ENCODE results near the gene NCOR2. TPM values are rescaled to one million over a fixed set of nuclear protein-coding genes. Genes with fewer than 3 reads are reported as not detected.
A peak's percentile ranks its signal among the peaks of the same experiment; 100 is the strongest.

Gene NCOR2
- total and polyA plus RNA-seq, 2 of the 4 experiments (the other 2 are of a cell fraction), result 12.9 to 40.8 TPM

GRCh38 chr12:124613151-124613585 lies 45.8 kb upstream of the NCOR2 start:
- DNase-seq, result peak; percentile 36
- no peak overlapping the region for H2BK20ac ChIP-seq (ENCODE audit: low read depth, low read length)
- H4K20me1 ChIP-seq (ENCODE audit: insufficient read depth, low read length), result no peaks in the 10 kb centered on the region
- H2BK15ac ChIP-seq (ENCODE audit: low read depth, low read length), result no peak overlapping the region
- no peaks in the 10 kb centered on the region for H3K79me1 ChIP-seq (ENCODE audit: low read depth in 1 of 2, low read length in 2 of 2)
- ChIA-PET POLR2A (ENCODE audit: unreplicated experiment) (no interaction called here), CTCF (no interaction called here)
- WGBS, 2 experiments (ENCODE audit: extremely low coverage in 2 of 2, insufficient read length in 1 of 2), result no CpG with 5 or more reads among the region's 3 CpGs
- no peak overlapping the region for H2BK120ac ChIP-seq (ENCODE audit: low read depth, low read length)
- no peak overlapping the region for H4K91ac ChIP-seq (ENCODE audit: insufficient read depth, low read depth, low read length)
- peaks cover 28% of the 10 kb centered on the region for H3K27me3 ChIP-seq (ENCODE audit: control insufficient read depth, insufficient read depth, low read length)
- H3K4me2 ChIP-seq (ENCODE audit: low read depth, low read length), result no peak overlapping the region
- ATAC-seq (ENCODE audit: low read depth), result no peak
- H2AK5ac ChIP-seq (ENCODE audit: low read depth, low read length), result no peak overlapping the region
- no peak overlapping the region for H4K5ac ChIP-seq (ENCODE audit: low read depth, low read length)
- H4K8ac ChIP-seq (ENCODE audit: low read depth in 2 of 2, low read length in 2 of 2), result no peak overlapping the region
- no peak overlapping the region for H3K23ac ChIP-seq (ENCODE audit: low read depth, low read length)
- H3K9me1 ChIP-seq (ENCODE audit: insufficient read depth, low read length), result 0 out of 2 replicates have a peak, but pooled peaks cover 3% of the 10 kb centered on the region
- no peak overlapping the region for H2AFZ ChIP-seq (replicated peaks; ENCODE audit: low read length, poor library complexity)
- no peak overlapping the region for H3K9ac ChIP-seq (ENCODE audit: low read depth, low read length)
- no peak for TF ChIP-seq RAD21 (IDR thresholded peaks at IDR 0.05; ENCODE audit: low read length)
- BruUV-seq (replicated peaks), result no TSS peak
- H3K56ac ChIP-seq (ENCODE audit: extremely low read depth, insufficient read depth, low read length), result no peak overlapping the region
- H3K14ac ChIP-seq (replicated peaks; ENCODE audit: low read depth, low read length), result 0 out of 2 replicates have a peak overlapping the region, but pooled peaks have one; percentile 8
- H2AK9ac ChIP-seq (replicated peaks; ENCODE audit: low read depth, low read length, poor library complexity), result no peak overlapping the region
- H3K4me1 ChIP-seq (ENCODE audit: control insufficient read depth, insufficient read depth, low read length), result peaks cover 2% of the 10 kb centered on the region; the same call in 1 of the 2 replicates
- in situ Hi-C loops (cut with MboI; ENCODE audit: low sequenced_read_pairs), result no loop called here
- no peak overlapping the region for H3K4me3 ChIP-seq (ENCODE audit: insufficient read depth, low read depth, low read length)
- H2BK5ac ChIP-seq (ENCODE audit: low read depth, low read length, poor library complexity, severe bottlenecking), result no peak overlapping the region
- dilution Hi-C loops (cut with HindIII; ENCODE audit: low sequenced_read_pairs, unreplicated experiment), result no loop called here
- H3K18ac ChIP-seq (ENCODE audit: low read depth, low read length), result no peak overlapping the region
- intact Hi-C loops (cut with micrococcal nuclease), result no loop called here
- no peak overlapping the region for H3K4ac ChIP-seq (ENCODE audit: low read depth, low read length)
- H3K9me3 ChIP-seq (ENCODE audit: control insufficient read depth, insufficient read depth, low read length), result peaks cover 9% of the 10 kb centered on the region
- no peak overlapping the region for H3K27ac ChIP-seq (ENCODE audit: insufficient read depth, low read length)
- H3K36me3 ChIP-seq (ENCODE audit: control insufficient read depth, insufficient read depth, low read length), result no peaks in the 10 kb centered on the region

Measured in IMR-90 (cell line).